HEK293 (cell line): ENCODE measurements around the gene KLC3.

Experiments
- EGR2 ChIP-seq: fragments of 450-650 bp; formaldehyde crosslinking; IDR thresholded peaks from 2 replicates; pipeline ENCODE4 v1.5.1; 2016; ENCODE audit warnings: low read depth, missing biosample characterization, missing genetic modification characterization
- SP2 ChIP-seq: fragments of 450-650 bp; formaldehyde crosslinking; IDR thresholded peaks from 2 replicates; pipeline ENCODE4 v1.5.1; 2016; ENCODE audit warnings: missing biosample characterization, missing genetic modification characterization
- TRIM28 ChIP-seq: IDR thresholded peaks from 2 replicates; pipeline ENCODE4 v1.6.1; 2011; ENCODE audit warnings: low read length, control low read depth, borderline replicate concordance
- WT1 ChIP-seq: fragments of 450-650 bp; formaldehyde crosslinking; IDR thresholded peaks from 2 replicates; pipeline ENCODE4 v1.5.1; 2016; ENCODE audit warnings: missing biosample characterization, missing genetic modification characterization
- YY1 ChIP-seq: fragments of 450-650 bp; formaldehyde crosslinking; IDR thresholded peaks from 2 replicates; pipeline ENCODE4 v1.5.1; 2018; ENCODE audit warnings: missing biosample characterization, missing genetic modification characterization
- ZBTB17 ChIP-seq: fragments of 450-650 bp; formaldehyde crosslinking; IDR thresholded peaks from 2 replicates; pipeline ENCODE4 v1.5.1; 2016; ENCODE audit warnings: missing biosample characterization, missing genetic modification characterization
- ZBTB21 ChIP-seq: fragments of 450-650 bp; formaldehyde crosslinking; IDR thresholded peaks from 2 replicates; pipeline ENCODE4 v1.5.1; 2017; ENCODE audit warnings: missing biosample characterization, missing genetic modification characterization
- ZFHX2 ChIP-seq: fragments of 450-650 bp; formaldehyde crosslinking; conservative IDR thresholded peaks from 2 replicates; pipeline ENCODE4 v1.5.1; 2016; ENCODE audit warnings: missing biosample characterization, missing genetic modification characterization
- ZNF16 ChIP-seq: fragments of 450-650 bp; formaldehyde crosslinking; IDR thresholded peaks from 2 replicates; pipeline ENCODE4 v1.5.1; 2016; ENCODE audit warnings: low read depth, missing biosample characterization, missing genetic modification characterization
- ZNF19 ChIP-seq: fragments of 450-650 bp; formaldehyde crosslinking; IDR thresholded peaks from 2 replicates; pipeline ENCODE4; 2016; ENCODE audit warnings: missing biosample characterization, missing genetic modification characterization, low read depth
- ZNF2 ChIP-seq: fragments of 450-650 bp; formaldehyde crosslinking; IDR thresholded peaks from 2 replicates; pipeline ENCODE4 v1.5.1; 2016; ENCODE audit warnings: missing biosample characterization, missing genetic modification characterization
- ZNF302 ChIP-seq: fragments of 450-650 bp; formaldehyde crosslinking; IDR thresholded peaks from 2 replicates; pipeline ENCODE4 v1.5.1; 2016; ENCODE audit warnings: missing biosample characterization, missing genetic modification characterization, low read depth
- ZNF335 ChIP-seq: fragments of 450-650 bp; formaldehyde crosslinking; conservative IDR thresholded peaks from 2 replicates; pipeline ENCODE4 v1.5.1; 2016; ENCODE audit warnings: missing biosample characterization, missing genetic modification characterization
- ZNF362 ChIP-seq: fragments of 450-650 bp; formaldehyde crosslinking; IDR thresholded peaks from 2 replicates; pipeline ENCODE4 v1.5.1; 2016; ENCODE audit warnings: missing biosample characterization, missing genetic modification characterization
- ZNF37A ChIP-seq: fragments of 450-650 bp; IDR thresholded peaks from 2 replicates; pipeline ENCODE4 v1.5.1; 2018; ENCODE audit warnings: missing biosample characterization, missing genetic modification characterization
- ZNF404 ChIP-seq: fragments of 450-650 bp; formaldehyde crosslinking; IDR thresholded peaks from 2 replicates; pipeline ENCODE4 v1.5.1; 2017; ENCODE audit warnings: missing biosample characterization, missing genetic modification characterization
- ZNF433 ChIP-seq: fragments of 450-650 bp; formaldehyde crosslinking; IDR thresholded peaks from 2 replicates; pipeline ENCODE4 v1.5.1; 2016; ENCODE audit warnings: missing biosample characterization, missing genetic modification characterization, low read depth
- ZNF510 ChIP-seq: fragments of 450-650 bp; formaldehyde crosslinking; IDR thresholded peaks from 2 replicates; pipeline ENCODE4 v1.5.1; 2018; ENCODE audit warnings: mild to moderate bottlenecking, missing genetic modification characterization, missing biosample characterization; ENCODE audit not compliant: insufficient replicate concordance
- ZNF585B ChIP-seq: fragments of 450-650 bp; formaldehyde crosslinking; IDR thresholded peaks from 2 replicates; pipeline ENCODE4 v1.5.1; 2016; ENCODE audit warnings: missing biosample characterization, missing genetic modification characterization
- ZNF623 ChIP-seq: fragments of 450-650 bp; formaldehyde crosslinking; IDR thresholded peaks from 2 replicates; pipeline ENCODE4 v1.5.1; 2016; ENCODE audit warnings: missing biosample characterization, missing genetic modification characterization
- ZNF658 ChIP-seq: fragments of 450-650 bp; formaldehyde crosslinking; IDR thresholded peaks from 2 replicates; pipeline ENCODE4; 2016; ENCODE audit warnings: missing biosample characterization, missing genetic modification characterization
- ZNF843 ChIP-seq: fragments of 450-650 bp; formaldehyde crosslinking; IDR thresholded peaks from 2 replicates; pipeline ENCODE4 v1.5.1; 2016; ENCODE audit warnings: missing biosample characterization, missing genetic modification characterization
- ZSCAN30 ChIP-seq: fragments of 450-650 bp; IDR thresholded peaks from 2 replicates; pipeline ENCODE4 v1.5.1; 2018; ENCODE audit warnings: missing biosample characterization, mild to moderate bottlenecking, missing genetic modification characterization, moderate library complexity
- TF ChIP-seq, protein P1 (sequence below): fragments of 450-650 bp; formaldehyde crosslinking; IDR thresholded peaks from 2 replicates; pipeline ENCODE4 v1.5.1; 2016; ENCODE audit warnings: missing biosample characterization, missing genetic modification characterization
- TF ChIP-seq, protein P2 (sequence below): fragments of 450-650 bp; formaldehyde crosslinking; IDR thresholded peaks from 2 replicates; pipeline ENCODE4 v1.5.1; 2016; ENCODE audit warnings: missing biosample characterization, missing genetic modification characterization
- TF ChIP-seq, protein P3 (sequence below): fragments of 450-650 bp; formaldehyde crosslinking; IDR thresholded peaks from 2 replicates; pipeline ENCODE4 v1.5.1; 2016; ENCODE audit warnings: missing biosample characterization, missing genetic modification characterization
- TF ChIP-seq, protein P4 (sequence below): fragments of 450-650 bp; formaldehyde crosslinking; IDR thresholded peaks from 2 replicates; pipeline ENCODE4 v1.5.1; 2016; ENCODE audit warnings: missing biosample characterization, missing genetic modification characterization, low read depth

Gene KLC3

DNA sequence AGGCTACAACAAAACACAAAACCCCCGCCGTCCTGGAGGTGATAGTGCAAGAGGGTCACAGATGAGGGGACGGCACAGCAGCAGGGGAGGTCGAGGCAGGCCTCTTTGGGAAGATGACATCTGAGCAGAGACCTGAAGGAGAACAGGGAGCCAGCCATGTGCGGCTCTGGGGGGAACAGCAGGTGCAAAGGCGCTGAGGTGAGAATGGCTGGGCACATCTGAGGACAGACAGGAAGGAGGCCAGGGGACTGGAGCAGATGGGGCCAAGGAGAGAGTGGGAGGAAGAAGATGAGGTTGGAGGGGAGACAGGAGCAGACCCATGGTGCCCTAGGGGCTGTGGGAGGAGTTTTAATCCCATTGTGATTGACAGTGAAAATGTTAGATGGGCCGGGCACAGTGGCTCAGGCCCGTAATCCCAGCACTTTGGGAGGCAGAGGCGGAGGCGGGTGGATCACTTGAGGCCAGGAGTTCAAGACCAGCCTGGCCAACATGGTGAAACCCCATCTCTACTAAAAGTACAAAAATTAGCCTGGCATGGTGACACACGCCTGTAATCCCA is 16.1 kb upstream of the KLC3 start (continued):
- TF ChIP-seq ZNF658 (tag by site-specific recombination) (no peak), WT1 (tag by site-specific recombination) (no peak), EGR2 (tag by site-specific recombination) (0 out of 2 replicates have a peak, but pooled peaks have one; percentile 20), ZNF335 (tag by site-specific recombination) (0 out of 2 replicates have a peak, but pooled peaks have one; percentile 28), ZNF510 (tag by site-specific recombination) (no peak), YY1 (tag by site-specific recombination) (no peak), ZNF404 (tag by site-specific recombination) (no peak), SP2 (tag by site-specific recombination) (no peak), ZSCAN30 (tag by site-specific recombination) (no peak), ZNF433 (tag by site-specific recombination) (no peak), ZNF362 (tag by site-specific recombination) (no peak), ZNF585B (no peak), ZNF16 (tag by site-specific recombination) (no peak), ZNF37A (tag by site-specific recombination) (no peak), TRIM28 (no peak), ZBTB21 (tag by site-specific recombination) (no peak), ZNF843 (tag by site-specific recombination) (no peak), ZNF19 (tag by site-specific recombination) (no peak), ZFHX2 (peak; percentile 34), ZNF623 (tag by site-specific recombination) (peak; percentile 54), ZBTB17 (tag by site-specific recombination) (no peak), ZNF302 (tag by site-specific recombination) (no peak), ZNF2 (tag by site-specific recombination) (no peak)
- TF ChIP-seq, protein P1, sequence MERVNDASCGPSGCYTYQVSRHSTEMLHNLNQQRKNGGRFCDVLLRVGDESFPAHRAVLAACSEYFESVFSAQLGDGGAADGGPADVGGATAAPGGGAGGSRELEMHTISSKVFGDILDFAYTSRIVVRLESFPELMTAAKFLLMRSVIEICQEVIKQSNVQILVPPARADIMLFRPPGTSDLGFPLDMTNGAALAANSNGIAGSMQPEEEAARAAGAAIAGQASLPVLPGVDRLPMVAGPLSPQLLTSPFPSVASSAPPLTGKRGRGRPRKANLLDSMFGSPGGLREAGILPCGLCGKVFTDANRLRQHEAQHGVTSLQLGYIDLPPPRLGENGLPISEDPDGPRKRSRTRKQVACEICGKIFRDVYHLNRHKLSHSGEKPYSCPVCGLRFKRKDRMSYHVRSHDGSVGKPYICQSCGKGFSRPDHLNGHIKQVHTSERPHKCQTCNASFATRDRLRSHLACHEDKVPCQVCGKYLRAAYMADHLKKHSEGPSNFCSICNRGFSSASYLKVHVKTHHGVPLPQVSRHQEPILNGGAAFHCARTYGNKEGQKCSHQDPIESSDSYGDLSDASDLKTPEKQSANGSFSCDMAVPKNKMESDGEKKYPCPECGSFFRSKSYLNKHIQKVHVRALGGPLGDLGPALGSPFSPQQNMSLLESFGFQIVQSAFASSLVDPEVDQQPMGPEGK, result 0 out of 2 replicates have a peak, but pooled peaks have one; percentile 30
- TF ChIP-seq, protein P2, sequence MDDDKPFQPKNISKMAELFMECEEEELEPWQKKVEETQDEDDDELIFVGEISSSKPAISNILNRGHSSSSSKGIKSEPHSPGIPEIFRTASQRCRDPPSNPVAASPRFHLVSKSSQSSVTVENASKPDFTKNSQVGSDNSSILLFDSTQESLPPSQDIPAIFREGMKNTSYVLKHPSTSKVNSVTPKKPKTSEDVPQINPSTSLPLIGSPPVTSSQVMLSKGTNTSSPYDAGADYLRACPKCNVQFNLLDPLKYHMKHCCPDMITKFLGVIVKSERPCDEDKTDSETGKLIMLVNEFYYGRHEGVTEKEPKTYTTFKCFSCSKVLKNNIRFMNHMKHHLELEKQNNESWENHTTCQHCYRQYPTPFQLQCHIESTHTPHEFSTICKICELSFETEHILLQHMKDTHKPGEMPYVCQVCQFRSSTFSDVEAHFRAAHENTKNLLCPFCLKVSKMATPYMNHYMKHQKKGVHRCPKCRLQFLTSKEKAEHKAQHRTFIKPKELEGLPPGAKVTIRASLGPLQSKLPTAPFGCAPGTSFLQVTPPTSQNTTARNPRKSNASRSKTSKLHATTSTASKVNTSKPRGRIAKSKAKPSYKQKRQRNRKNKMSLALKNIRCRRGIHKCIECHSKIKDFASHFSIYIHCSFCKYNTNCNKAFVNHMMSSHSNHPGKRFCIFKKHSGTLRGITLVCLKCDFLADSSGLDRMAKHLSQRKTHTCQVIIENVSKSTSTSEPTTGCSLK (tag by site-specific recombination), result no peak
- TF ChIP-seq, protein P3, sequence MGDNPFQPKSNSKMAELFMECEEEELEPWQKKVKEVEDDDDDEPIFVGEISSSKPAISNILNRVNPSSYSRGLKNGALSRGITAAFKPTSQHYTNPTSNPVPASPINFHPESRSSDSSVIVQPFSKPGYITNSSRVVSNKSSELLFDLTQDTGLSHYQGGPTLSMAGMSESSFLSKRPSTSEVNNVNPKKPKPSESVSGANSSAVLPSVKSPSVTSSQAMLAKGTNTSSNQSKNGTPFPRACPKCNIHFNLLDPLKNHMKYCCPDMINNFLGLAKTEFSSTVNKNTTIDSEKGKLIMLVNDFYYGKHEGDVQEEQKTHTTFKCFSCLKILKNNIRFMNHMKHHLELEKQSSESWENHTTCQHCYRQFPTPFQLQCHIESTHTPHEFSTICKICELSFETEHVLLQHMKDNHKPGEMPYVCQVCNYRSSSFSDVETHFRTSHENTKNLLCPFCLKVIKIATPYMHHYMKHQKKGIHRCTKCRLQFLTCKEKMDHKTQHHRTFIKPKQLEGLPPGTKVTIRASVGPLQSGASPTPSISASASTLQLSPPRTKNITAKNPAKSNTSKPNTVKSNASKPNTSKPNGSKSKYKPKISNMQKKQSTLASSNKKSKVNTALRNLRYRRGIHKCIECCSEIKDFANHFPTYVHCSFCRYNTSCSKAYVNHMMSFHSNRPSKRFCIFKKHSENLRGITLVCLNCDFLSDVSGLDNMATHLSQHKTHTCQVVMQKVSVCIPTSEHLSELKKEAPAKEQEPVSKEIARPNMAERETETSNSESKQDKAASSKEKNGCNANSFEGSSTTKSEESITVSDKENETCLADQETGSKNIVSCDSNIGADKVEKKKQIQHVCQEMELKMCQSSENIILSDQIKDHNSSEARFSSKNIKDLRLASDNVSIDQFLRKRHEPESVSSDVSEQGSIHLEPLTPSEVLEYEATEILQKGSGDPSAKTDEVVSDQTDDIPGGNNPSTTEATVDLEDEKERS (tag by site-specific recombination), result no peak
- TF ChIP-seq, protein P4, sequence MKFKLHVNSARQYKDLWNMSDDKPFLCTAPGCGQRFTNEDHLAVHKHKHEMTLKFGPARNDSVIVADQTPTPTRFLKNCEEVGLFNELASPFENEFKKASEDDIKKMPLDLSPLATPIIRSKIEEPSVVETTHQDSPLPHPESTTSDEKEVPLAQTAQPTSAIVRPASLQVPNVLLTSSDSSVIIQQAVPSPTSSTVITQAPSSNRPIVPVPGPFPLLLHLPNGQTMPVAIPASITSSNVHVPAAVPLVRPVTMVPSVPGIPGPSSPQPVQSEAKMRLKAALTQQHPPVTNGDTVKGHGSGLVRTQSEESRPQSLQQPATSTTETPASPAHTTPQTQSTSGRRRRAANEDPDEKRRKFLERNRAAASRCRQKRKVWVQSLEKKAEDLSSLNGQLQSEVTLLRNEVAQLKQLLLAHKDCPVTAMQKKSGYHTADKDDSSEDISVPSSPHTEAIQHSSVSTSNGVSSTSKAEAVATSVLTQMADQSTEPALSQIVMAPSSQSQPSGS (tag by site-specific recombination), result no peak
- TF ChIP-seq, all 188 proteins: peak for 5
